Osteoblast (primary cell): ENCODE measurements around the gene NEUROD2. TPM values are rescaled to one million over a fixed set of nuclear protein-coding genes. Genes with fewer than 3 reads are reported as not detected.

Experiments
- DNase-seq: peaks from one replicate; pipeline ENCODE4 v3.0.0; 2011; ENCODE audit warnings: low spot score, mixed read lengths; ENCODE audit not compliant: insufficient read length; ENCODE audit errors: missing footprints
- H2AFZ ChIP-seq: 2 replicates; pipeline ENCODE4 v1.6.0; 2011; ENCODE audit warnings: mild to moderate bottlenecking, low read length
- H3K27ac ChIP-seq: 2 replicates; pipeline ENCODE4 v1.5.1; 2011; ENCODE audit warnings: mild to moderate bottlenecking, low read depth, low read length, moderate library complexity
- H3K27me3 ChIP-seq: 2 replicates; pipeline ENCODE4 v1.6.0; 2012; ENCODE audit warnings: mild to moderate bottlenecking, control low read depth, inconsistent platforms, low read length, moderate library complexity; ENCODE audit not compliant: insufficient read depth
- H3K36me3 ChIP-seq: 2 replicates; pipeline ENCODE4 v1.5.1; 2011; ENCODE audit warnings: mild to moderate bottlenecking, low read length, control low read depth, moderate library complexity; ENCODE audit not compliant: insufficient read depth
- H3K4me1 ChIP-seq: 2 replicates; pipeline ENCODE4 v1.5.1; 2011; ENCODE audit warnings: mild to moderate bottlenecking, low read length, control low read depth, moderate library complexity; ENCODE audit not compliant: insufficient read depth
- H3K4me2 ChIP-seq: 2 replicates; pipeline ENCODE4 v1.6.0; 2011; ENCODE audit warnings: mild to moderate bottlenecking, low read length; ENCODE audit not compliant: insufficient read depth
- H3K4me3 ChIP-seq: fragments of 200-600 bp; sonication (generic); 3 replicates; pipeline ENCODE4 v1.5.1; 2012; ENCODE audit warnings: mild to moderate bottlenecking, low read length, inconsistent platforms; ENCODE audit not compliant: insufficient read depth
- H3K79me2 ChIP-seq: 2 replicates; pipeline ENCODE4 v1.6.0; 2012; ENCODE audit warnings: mild to moderate bottlenecking, low read length, control low read depth, inconsistent platforms; ENCODE audit not compliant: insufficient read depth
- H3K9me3 ChIP-seq: 2 replicates; pipeline ENCODE4 v1.5.1; 2011; ENCODE audit warnings: low read depth, low read length, control low read depth
- H4K20me1 ChIP-seq: 2 replicates; pipeline ENCODE4 v1.6.0; 2012; ENCODE audit warnings: mild to moderate bottlenecking, low read length, control low read depth; ENCODE audit not compliant: insufficient read depth
- CTCF ChIP-seq: IDR thresholded peaks from 2 replicates; pipeline ENCODE4 v1.5.1; 2011; ENCODE audit warnings: mild to moderate bottlenecking, low read depth, low read length, moderate library complexity; ENCODE audit errors: extremely low read depth
- total RNA-seq: library from RNA; depleted of rRNA; stranded (reverse); fragments of >200 nt; gene quantifications from 2 replicates; pipeline ENCODE4 v1.2.3, GENCODE V29; 2012

Gene NEUROD2
- total RNA-seq, 1 donor, result not detected

GRCh38 chr17:39556423-39556822 is 51.3 kb downstream of the NEUROD2 start:
- no peak overlapping the region for H3K4me3 ChIP-seq
- H3K4me1 ChIP-seq, result peaks cover 22% of the 10 kb centered on the region
- no peaks in the 10 kb centered on the region for H3K9me3 ChIP-seq
- no peaks in the 10 kb centered on the region for H3K27me3 ChIP-seq
- DNase-seq, result no peak
- H3K4me2 ChIP-seq, result no peak overlapping the region
- peaks cover 8% of the 10 kb centered on the region for H4K20me1 ChIP-seq
- H2AFZ ChIP-seq, result no peak overlapping the region
- no peak for TF ChIP-seq CTCF
- no peaks in the 10 kb centered on the region for H3K79me2 ChIP-seq
- H3K36me3 ChIP-seq, result peaks cover 39% of the 10 kb centered on the region
- no peak overlapping the region for H3K27ac ChIP-seq

- H3K27me3 ChIP-seq, result no peaks in the 10 kb centered on the region
Measured at GRCh38 chr17:39555368-39555767, 52.4 kb downstream of the NEUROD2 start.

More at GRCh38 chr17:39555368-39555767, 52.4 kb downstream of the NEUROD2 start:
- no peak for DNase-seq
- H3K9me3 ChIP-seq, result no peaks in the 10 kb centered on the region
- H4K20me1 ChIP-seq, result peaks cover 8% of the 10 kb centered on the region
- peaks cover 37% of the 10 kb centered on the region for H3K36me3 ChIP-seq
- H3K4me3 ChIP-seq, result no peak overlapping the region
- peaks cover 22% of the 10 kb centered on the region for H3K4me1 ChIP-seq
- TF ChIP-seq CTCF, result no peak
- H2AFZ ChIP-seq, result no peak overlapping the region
- no peak overlapping the region for H3K4me2 ChIP-seq
- no peak overlapping the region for H3K27ac ChIP-seq
- H3K79me2 ChIP-seq, result no peaks in the 10 kb centered on the region

Other genes with a start within 250 kb of the NEUROD2 start
- 20.3 and 22.1 TPM in 2 replicates for gene FBXL20, start 206.3 kb downstream of the NEUROD2 start, total RNA-seq
- 24.6 and 25.0 TPM in 2 replicates for gene MED1, start 156.7 kb downstream of the NEUROD2 start, total RNA-seq
- 36.6 and 40.4 TPM in 2 replicates for gene CDK12, start 146.4 kb downstream of the NEUROD2 start, total RNA-seq
- gene PPP1R1B, start 19.0 kb upstream of the NEUROD2 start, total RNA-seq, result not detected in 2 replicates
- 31.5 and 35.8 TPM in 2 replicates for gene STARD3, start 29.2 kb upstream of the NEUROD2 start, total RNA-seq
- gene TCAP, start 57.4 kb upstream of the NEUROD2 start, total RNA-seq, result 0.29 and 0.36 TPM in 2 replicates
- not detected in 2 replicates for gene PNMT, start 60.5 kb upstream of the NEUROD2 start, total RNA-seq
- 10.3 and 10.9 TPM in 2 replicates for gene PGAP3, start 80.1 kb upstream of the NEUROD2 start, total RNA-seq
- gene ERBB2, start 92.1 kb upstream of the NEUROD2 start, total RNA-seq, result 40.4 and 44.2 TPM in 2 replicates
- 14.8 and 16.5 TPM in 2 replicates for gene MIEN1, start 122.6 kb upstream of the NEUROD2 start, total RNA-seq
- gene GRB7, start 130.0 kb upstream of the NEUROD2 start, total RNA-seq, result under 0.01 and 0.29 TPM in 2 replicates